Endothelial cell of umbilical vein (primary cell): ENCODE data around the gene REPIN1. TPM values are rescaled to one million over a fixed set of nuclear protein-coding genes. Genes with fewer than 3 reads are reported as not detected.

Experiments used
- BruUV-seq: library from RNA; stranded (reverse); fragments of 400-500 nt; replicated peaks from 2 replicates; lab custom pipeline; 2021; lab: Mats Ljungman, UMichigan
- CTCF ChIA-PET: fragments of 300-600, 350-600 bp; sonication (Branson Sonifier 250); formaldehyde crosslinking; loops from one replicate; lab custom pipeline; 2021; ENCODE audit warnings: antibody characterized with exemption, inconsistent platforms; lab: Charles Lee
- POLR2A ChIA-PET: fragments of 300-600, 350-600 bp; sonication (Branson Sonifier 250); formaldehyde crosslinking; loops from one replicate; lab custom pipeline; 2021; ENCODE audit warnings: antibody characterized with exemption, inconsistent platforms; lab: Charles Lee
- DNase-seq: peaks from one replicate; pipeline ENCODE4 v3.0.0-alpha.2; 2011; ENCODE audit warnings: low read depth, low spot score
- FAIRE-seq: peaks from 2 replicates; lab custom pipeline; 2011; peaks lifted over from hg19 to GRCh38; lab: Jason Lieb, UNC
- H2AFZ ChIP-seq: 2 replicates; pipeline ENCODE4 v1.6.0; 2012; ENCODE audit warnings: low read depth, low read length, control low read depth, inconsistent platforms
- H3K27ac ChIP-seq: 2 replicates; pipeline ENCODE4 v1.5.1; 2011; ENCODE audit warnings: low read depth, mild to moderate bottlenecking, control low read depth, low read length, moderate library complexity; ENCODE audit not compliant: insufficient read depth
- H3K27me3 ChIP-seq, 2 experiments: 2 replicates each; pipeline versions ENCODE4 v1.6.0 to v1.6.1; 2011; ENCODE audit warnings: low read length in 2 of 2, mixed read lengths in 1 of 2; ENCODE audit not compliant: control insufficient read depth in 2 of 2, insufficient read depth in 2 of 2
- H3K36me3 ChIP-seq, 2 experiments: 2 replicates in 1 of 2; 3 replicates in 1 of 2; pipeline ENCODE4 v1.5.1; 2011; ENCODE audit warnings: low read length in 2 of 2, mild to moderate bottlenecking in 1 of 2, moderate library complexity in 1 of 2; ENCODE audit not compliant: control insufficient read depth in 2 of 2, insufficient read depth in 2 of 2; ENCODE audit errors: extremely low read depth in 1 of 2
- H3K4me1 ChIP-seq: 3 replicates; pipeline ENCODE4 v1.5.1; 2011; ENCODE audit warnings: mild to moderate bottlenecking, low read length; ENCODE audit not compliant: control insufficient read depth, insufficient read depth; ENCODE audit errors: extremely low read depth
- H3K4me2 ChIP-seq: 2 replicates; pipeline ENCODE4 v1.6.1; 2011; ENCODE audit warnings: low read length, control low read depth, mixed read lengths; ENCODE audit not compliant: insufficient read depth
- H3K4me3 ChIP-seq, 3 experiments: fragments of 200-600 bp in 1 of 3; sonication (generic), shearing (Covaris generic) in 1 of 3; replicated peaks in 1 of 3; 2 replicates each; pipeline ENCODE4 v1.5.1; 2011 to 2016; ENCODE audit warnings: control low read depth in 3 of 3, low read length in 3 of 3, mild to moderate bottlenecking in 2 of 3, inconsistent platforms in 1 of 3, low read depth in 1 of 3, moderate library complexity in 1 of 3; ENCODE audit not compliant: insufficient read depth in 1 of 3
- H3K79me2 ChIP-seq: 2 replicates; pipeline ENCODE4 v1.6.0; 2012; ENCODE audit warnings: low read length, inconsistent platforms; ENCODE audit not compliant: control insufficient read depth, insufficient read depth
- H3K9ac ChIP-seq: replicated peaks from 2 replicates; pipeline ENCODE3; 2011; ENCODE audit warnings: low read length, control low read depth; ENCODE audit not compliant: insufficient read depth; ENCODE audit errors: extremely low read depth
- H3K9me1 ChIP-seq: replicated peaks from 3 replicates; pipeline ENCODE4 v1.6.0; 2011; ENCODE audit warnings: mild to moderate bottlenecking, low read length; ENCODE audit not compliant: control insufficient read depth, insufficient read depth; ENCODE audit errors: extremely low read depth
- H3K9me3 ChIP-seq: replicated peaks from 2 replicates; pipeline ENCODE4 v1.5.1; 2012; ENCODE audit warnings: low read length, inconsistent platforms; ENCODE audit not compliant: control insufficient read depth, insufficient read depth
- H4K20me1 ChIP-seq: replicated peaks from 2 replicates; pipeline ENCODE3; 2011; ENCODE audit warnings: mild to moderate bottlenecking, low read length; ENCODE audit not compliant: control insufficient read depth, insufficient read depth; ENCODE audit errors: extremely low read depth
- EZH2 ChIP-seq: IDR thresholded peaks from 2 replicates; pipeline ENCODE4 v1.6.1; 2012; ENCODE audit warnings: borderline replicate concordance, low read depth, mild to moderate bottlenecking, moderate library complexity, low read length, inconsistent platforms; ENCODE audit not compliant: severe bottlenecking
- FOS ChIP-seq: IDR thresholded peaks from 2 replicates; pipeline ENCODE4 v1.6.1; 2011; ENCODE audit warnings: mild to moderate bottlenecking, low read length, moderate library complexity, borderline replicate concordance; ENCODE audit not compliant: insufficient read depth
- GATA2 ChIP-seq: IDR thresholded peaks from 2 replicates; pipeline ENCODE4 v1.7.0; 2011; ENCODE audit warnings: low read depth, mild to moderate bottlenecking, moderate library complexity, mixed read lengths, low read length; ENCODE audit not compliant: insufficient read length, insufficient read depth
- JUN ChIP-seq: IDR thresholded peaks from 2 replicates; pipeline ENCODE4 v1.6.1; 2011; ENCODE audit warnings: borderline replicate concordance, low read depth; ENCODE audit not compliant: insufficient read length, insufficient read depth
- MYC ChIP-seq: IDR thresholded peaks from one replicate; pipeline ENCODE4 v1.6.1; 2011; ENCODE audit warnings: mild to moderate bottlenecking, low read depth, low read length
- POLR2A ChIP-seq: IDR thresholded peaks from 2 replicates; pipeline ENCODE4 v1.6.1; 2012; ENCODE audit warnings: low read depth, mild to moderate bottlenecking, control low read depth, low read length
- POLR2AphosphoS5 ChIP-seq: IDR thresholded peaks from 2 replicates; pipeline ENCODE4 v1.6.1; 2012; ENCODE audit warnings: low read depth, mild to moderate bottlenecking, control low read depth, low read length, moderate library complexity; ENCODE audit not compliant: insufficient read depth
- dilution Hi-C: fragments of 300-500 bp; cut with MboI; formaldehyde crosslinking; loops from one replicate; pipeline ENCODE4 v1.15.0; 2019; ENCODE audit warnings: low sequenced_read_pairs; ENCODE audit not compliant: extremely low pct_ligation_motif_present
- intact Hi-C: fragments of 100-400 bp; cut with micrococcal nuclease; formaldehyde crosslinking; loops from one replicate; pipeline ENCODE4 v1.10.0; 2022
- polyA plus RNA-seq, 4 experiments: library from polyadenylated mRNA; depleted of rRNA in 3 of 4; stranded (reverse) in 3 of 4; unstranded in 1 of 4; fragments of >200 nt; gene quantifications; 2 replicates each; pipeline versions ENCODE4 v1.2.1 to v1.2.3, GENCODE V29; 2011 to 2012; ENCODE audit warnings: missing spikeins in 1 of 4
- total RNA-seq: library from RNA; stranded (reverse); gene quantifications from 2 replicates; pipeline ENCODE4 v1.2.3, GENCODE V29; 2021
- TF ChIP-seq, protein P1 (sequence below), 2 donors: IDR thresholded peaks; 1 replicate in 1 of 2; 2 replicates in 1 of 2; pipeline ENCODE4 v1.5.1; 2011; ENCODE audit warnings: low read length in 2 of 2, mild to moderate bottlenecking in 2 of 2, moderate library complexity in 2 of 2, control low read depth in 1 of 2, inconsistent platforms in 1 of 2, low read depth in 1 of 2; ENCODE audit not compliant: insufficient read depth in 1 of 2; ENCODE audit errors: extremely low read depth in 1 of 2
- TF ChIP-seq, protein P2 (sequence below): IDR thresholded peaks from 2 replicates; pipeline ENCODE4 v1.6.1; 2011; ENCODE audit not compliant: insufficient read depth, insufficient read length

The REPIN1 gene
- total and polyA plus RNA-seq, 2 donors (not counting 3 experiments of a cell fraction or from before 2014, with no cell fraction given) = 108 to 140 TPM

DNA sequence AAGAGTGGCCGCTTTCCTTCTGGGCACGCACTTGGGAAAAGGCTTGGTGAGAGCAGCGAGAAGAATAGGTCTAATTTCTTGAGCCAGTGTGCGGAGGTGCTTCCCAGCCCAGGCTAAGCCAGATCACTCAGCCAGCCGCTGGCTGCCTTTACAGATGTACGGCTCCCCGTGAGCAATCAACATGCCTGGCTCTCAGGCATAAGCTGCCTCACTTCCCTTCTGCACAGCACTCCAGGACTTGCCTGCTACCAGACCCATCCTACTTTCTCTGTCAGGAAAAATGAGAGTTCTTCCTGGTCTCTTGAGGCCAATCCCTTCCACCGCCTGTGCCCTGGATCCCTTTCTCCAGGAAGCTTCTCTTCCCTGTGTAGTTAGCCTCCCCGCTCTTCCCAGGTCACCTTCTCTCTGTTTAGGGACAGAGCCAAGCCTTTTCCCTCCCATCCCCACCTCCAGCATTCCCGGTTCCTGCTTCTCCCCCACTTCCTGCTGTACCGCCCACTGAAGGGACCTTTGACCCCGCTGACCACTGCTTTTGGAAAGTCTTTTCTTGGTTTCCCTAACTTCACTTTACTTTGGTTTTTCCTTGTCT is 44.2 kb upstream of the REPIN1 start:
- ChIA-PET CTCF (no interaction called here), POLR2A (no interaction called here)
- no peaks in the 10 kb centered on the region for H3K27me3 ChIP-seq
- H3K9ac ChIP-seq = no peak overlapping the region
- TF ChIP-seq, protein P1, sequence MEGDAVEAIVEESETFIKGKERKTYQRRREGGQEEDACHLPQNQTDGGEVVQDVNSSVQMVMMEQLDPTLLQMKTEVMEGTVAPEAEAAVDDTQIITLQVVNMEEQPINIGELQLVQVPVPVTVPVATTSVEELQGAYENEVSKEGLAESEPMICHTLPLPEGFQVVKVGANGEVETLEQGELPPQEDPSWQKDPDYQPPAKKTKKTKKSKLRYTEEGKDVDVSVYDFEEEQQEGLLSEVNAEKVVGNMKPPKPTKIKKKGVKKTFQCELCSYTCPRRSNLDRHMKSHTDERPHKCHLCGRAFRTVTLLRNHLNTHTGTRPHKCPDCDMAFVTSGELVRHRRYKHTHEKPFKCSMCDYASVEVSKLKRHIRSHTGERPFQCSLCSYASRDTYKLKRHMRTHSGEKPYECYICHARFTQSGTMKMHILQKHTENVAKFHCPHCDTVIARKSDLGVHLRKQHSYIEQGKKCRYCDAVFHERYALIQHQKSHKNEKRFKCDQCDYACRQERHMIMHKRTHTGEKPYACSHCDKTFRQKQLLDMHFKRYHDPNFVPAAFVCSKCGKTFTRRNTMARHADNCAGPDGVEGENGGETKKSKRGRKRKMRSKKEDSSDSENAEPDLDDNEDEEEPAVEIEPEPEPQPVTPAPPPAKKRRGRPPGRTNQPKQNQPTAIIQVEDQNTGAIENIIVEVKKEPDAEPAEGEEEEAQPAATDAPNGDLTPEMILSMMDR (IDR thresholded peaks at IDR 0.05; ENCODE audit: extremely low read depth in 1 of 2, insufficient read depth in 1 of 2, low read depth in 1 of 2, low read length in 2 of 2) = no peak
- TF ChIP-seq, protein P2, sequence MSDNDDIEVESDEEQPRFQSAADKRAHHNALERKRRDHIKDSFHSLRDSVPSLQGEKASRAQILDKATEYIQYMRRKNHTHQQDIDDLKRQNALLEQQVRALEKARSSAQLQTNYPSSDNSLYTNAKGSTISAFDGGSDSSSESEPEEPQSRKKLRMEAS = no peak
- no peak for TF ChIP-seq JUN
- TF ChIP-seq MYC = no peak
- TF ChIP-seq EZH2 = no peak
- TF ChIP-seq POLR2A = no peak
- TF ChIP-seq GATA2 = no peak
- no peak for TF ChIP-seq FOS
- no peak for TF ChIP-seq POLR2AphosphoS5
- no peak overlapping the region for H2AFZ ChIP-seq
- no peak overlapping the region for H3K4me2 ChIP-seq
- intact Hi-C loops = no loop called here
- no peaks in the 10 kb centered on the region for H3K79me2 ChIP-seq
- no TSS peak for BruUV-seq
- no peaks in the 10 kb centered on the region for H4K20me1 ChIP-seq
- H3K4me3 ChIP-seq = no peak overlapping the region
- H3K4me1 ChIP-seq = peaks cover 3% of the 10 kb centered on the region
- FAIRE-seq (no peak), DNase-seq (no peak)
- H3K36me3 ChIP-seq = no peaks in the 10 kb centered on the region
- dilution Hi-C loops = no loop called here
- no peaks in the 10 kb centered on the region for H3K9me1 ChIP-seq
- no peak overlapping the region for H3K27ac ChIP-seq
- no peaks in the 10 kb centered on the region for H3K9me3 ChIP-seq
